H1 (cell line): ENCODE measurements around the gene DMAC2L. TPM values are rescaled to one million over a fixed set of nuclear protein-coding genes. Genes with fewer than 3 reads are reported as not detected.

Experiments used
- polyA plus RNA-seq, 7 experiments: library from polyadenylated mRNA; depleted of rRNA in 3 of 7; stranded (reverse) in 5 of 7; unstranded in 2 of 7; fragments of >200 nt in 5 of 7; fragments of 200-250 nt in 2 of 7; gene quantifications; 1 replicate in 5 of 7; 2 replicates in 1 of 7; 4 replicates in 1 of 7; pipeline versions ENCODE4 v1.2.1 to v1.2.3, GENCODE V29; 2011 to 2013; ENCODE audit warnings: missing spikeins in 2 of 7, mixed read lengths in 2 of 7
- total RNA-seq: library from RNA; stranded (reverse); fragmentation: NEBNext Ultra II Directional; extraction: Animal tissue kit (Norgen Biotek cat#: 25700); gene quantifications from 2 replicates; pipeline ENCODE4 v1.2.1, GENCODE V29; 2021
- TF ChIP-seq, protein P1 (sequence below): IDR thresholded peaks from 2 replicates; pipeline ENCODE4 v1.6.1; 2012; ENCODE audit warnings: inconsistent platforms

DMAC2L gene
- total and polyA plus RNA-seq, 2 of the 8 experiments (the other 6 are each of a cell fraction or from before 2014, with no cell fraction given): 20.3 to 28.9 TPM

DNA sequence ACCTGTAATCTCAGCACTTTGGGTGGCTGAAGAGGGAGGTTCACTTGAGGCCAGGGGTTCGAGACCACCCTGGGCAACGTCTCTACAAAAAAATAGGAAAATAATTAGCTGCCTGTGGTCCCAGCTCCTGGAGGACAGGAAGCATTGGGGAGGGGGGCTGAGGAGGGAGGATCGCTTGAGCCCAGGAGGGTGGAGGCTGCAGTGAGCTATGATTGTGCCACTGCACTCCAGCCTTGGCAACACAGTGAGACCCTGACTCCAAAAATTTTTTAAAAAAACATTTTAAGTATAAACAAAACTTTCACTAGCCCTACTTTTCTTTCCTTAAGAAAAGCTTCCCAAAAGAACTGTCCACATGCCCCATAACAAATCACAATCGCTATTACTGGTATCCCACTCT lies 1.7 kb upstream of the DMAC2L start (continued):
- TF ChIP-seq, protein P1, sequence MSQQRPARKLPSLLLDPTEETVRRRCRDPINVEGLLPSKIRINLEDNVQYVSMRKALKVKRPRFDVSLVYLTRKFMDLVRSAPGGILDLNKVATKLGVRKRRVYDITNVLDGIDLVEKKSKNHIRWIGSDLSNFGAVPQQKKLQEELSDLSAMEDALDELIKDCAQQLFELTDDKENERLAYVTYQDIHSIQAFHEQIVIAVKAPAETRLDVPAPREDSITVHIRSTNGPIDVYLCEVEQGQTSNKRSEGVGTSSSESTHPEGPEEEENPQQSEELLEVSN: no peak
